KMS-11 (cell line): ENCODE measurements around the gene SPATA31D4.

Experiments
- H2AFZ ChIP-seq: fragments of 200-600 bp; sonication (generic); 2 replicates; pipeline ENCODE4 v1.6.1; 2016; ENCODE audit warnings: antibody characterized with exemption, mixed run types, low read depth
- H3K27ac ChIP-seq: fragments of 200-600 bp; sonication (generic); 2 replicates; pipeline ENCODE4 v1.6.1; 2016; ENCODE audit warnings: mild to moderate bottlenecking, mixed run types
- H3K27me3 ChIP-seq: fragments of 200-600 bp; sonication (generic); 2 replicates; pipeline ENCODE4 v1.6.1; 2017; ENCODE audit warnings: mild to moderate bottlenecking, low read depth, mixed run types, moderate library complexity; ENCODE audit not compliant: insufficient read depth
- H3K36me3 ChIP-seq: fragments of 200-600 bp; sonication (generic); 2 replicates; pipeline ENCODE4 v1.6.1; 2017; ENCODE audit warnings: mild to moderate bottlenecking, mixed run types; ENCODE audit not compliant: insufficient read depth
- H3K4me1 ChIP-seq: fragments of 200-600 bp; sonication (generic); 2 replicates; pipeline ENCODE4 v1.6.1; 2016; ENCODE audit warnings: mild to moderate bottlenecking, low read depth, mixed run types; ENCODE audit not compliant: poor library complexity, severe bottlenecking
- H3K4me2 ChIP-seq: fragments of 200-600 bp; sonication (generic); 2 replicates; pipeline ENCODE4 v1.7.0; 2016; ENCODE audit warnings: mild to moderate bottlenecking, mixed run types
- H3K4me3 ChIP-seq: fragments of 200-600 bp; sonication (generic); IDR thresholded peaks from 2 replicates; pipeline ENCODE4 v1.6.1; 2017; ENCODE audit warnings: low read depth, low read length, mixed read lengths; ENCODE audit not compliant: insufficient read depth
- H3K79me2 ChIP-seq: fragments of 200-600 bp; sonication (generic); 2 replicates; pipeline ENCODE4 v1.6.1; 2016; ENCODE audit warnings: low read depth, mixed run types; ENCODE audit not compliant: insufficient read depth
- H3K9ac ChIP-seq: fragments of 200-600 bp; sonication (generic); 2 replicates; pipeline ENCODE4 v1.6.1; 2016; ENCODE audit warnings: mild to moderate bottlenecking, mixed run types
- H4K20me1 ChIP-seq: fragments of 200-600 bp; sonication (generic); 2 replicates; pipeline ENCODE4 v1.6.1; 2016; ENCODE audit warnings: mild to moderate bottlenecking, mixed run types; ENCODE audit not compliant: insufficient read depth
- TF ChIP-seq, protein P1 (sequence below): fragments of 200-600 bp; sonication (generic); conservative IDR thresholded peaks from 2 replicates; pipeline ENCODE4 v1.6.1; 2017; ENCODE audit warnings: low read depth, mild to moderate bottlenecking, antibody characterized with exemption, low read length, moderate library complexity, mixed read lengths

The SPATA31D4 gene

DNA sequence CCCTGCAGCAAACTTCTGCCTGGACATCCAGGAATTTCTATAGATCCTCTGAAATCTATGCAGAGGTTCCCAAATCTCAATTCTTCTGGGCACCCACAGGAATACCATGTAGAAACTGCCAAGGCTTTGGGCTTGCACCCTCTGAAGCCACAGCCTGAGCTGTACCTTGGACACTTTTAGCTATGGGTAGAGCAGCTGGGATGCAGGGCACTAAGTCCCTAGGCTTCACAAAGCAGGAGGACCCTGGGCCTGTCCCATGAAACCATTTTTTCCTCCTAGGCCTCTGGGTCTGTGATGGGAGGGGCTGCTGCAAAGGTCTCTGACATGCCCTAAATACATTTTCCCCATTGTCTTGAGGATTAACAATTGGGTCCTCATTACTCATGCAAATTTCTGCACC is 27.4 kb downstream of the SPATA31D4 start:
- no peaks in the 10 kb centered on the region for H3K27me3 ChIP-seq
- H2AFZ ChIP-seq = no peak overlapping the region
- no peak overlapping the region for H3K4me2 ChIP-seq
- H3K27ac ChIP-seq = no peak overlapping the region
- no peaks in the 10 kb centered on the region for H3K4me1 ChIP-seq
- H4K20me1 ChIP-seq = no peaks in the 10 kb centered on the region
- no peaks in the 10 kb centered on the region for H3K79me2 ChIP-seq
- TF ChIP-seq, protein P1, sequence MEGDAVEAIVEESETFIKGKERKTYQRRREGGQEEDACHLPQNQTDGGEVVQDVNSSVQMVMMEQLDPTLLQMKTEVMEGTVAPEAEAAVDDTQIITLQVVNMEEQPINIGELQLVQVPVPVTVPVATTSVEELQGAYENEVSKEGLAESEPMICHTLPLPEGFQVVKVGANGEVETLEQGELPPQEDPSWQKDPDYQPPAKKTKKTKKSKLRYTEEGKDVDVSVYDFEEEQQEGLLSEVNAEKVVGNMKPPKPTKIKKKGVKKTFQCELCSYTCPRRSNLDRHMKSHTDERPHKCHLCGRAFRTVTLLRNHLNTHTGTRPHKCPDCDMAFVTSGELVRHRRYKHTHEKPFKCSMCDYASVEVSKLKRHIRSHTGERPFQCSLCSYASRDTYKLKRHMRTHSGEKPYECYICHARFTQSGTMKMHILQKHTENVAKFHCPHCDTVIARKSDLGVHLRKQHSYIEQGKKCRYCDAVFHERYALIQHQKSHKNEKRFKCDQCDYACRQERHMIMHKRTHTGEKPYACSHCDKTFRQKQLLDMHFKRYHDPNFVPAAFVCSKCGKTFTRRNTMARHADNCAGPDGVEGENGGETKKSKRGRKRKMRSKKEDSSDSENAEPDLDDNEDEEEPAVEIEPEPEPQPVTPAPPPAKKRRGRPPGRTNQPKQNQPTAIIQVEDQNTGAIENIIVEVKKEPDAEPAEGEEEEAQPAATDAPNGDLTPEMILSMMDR = no peak
- H3K36me3 ChIP-seq = no peaks in the 10 kb centered on the region
- no peak overlapping the region for H3K9ac ChIP-seq
- no peak overlapping the region for H3K4me3 ChIP-seq

DNA sequence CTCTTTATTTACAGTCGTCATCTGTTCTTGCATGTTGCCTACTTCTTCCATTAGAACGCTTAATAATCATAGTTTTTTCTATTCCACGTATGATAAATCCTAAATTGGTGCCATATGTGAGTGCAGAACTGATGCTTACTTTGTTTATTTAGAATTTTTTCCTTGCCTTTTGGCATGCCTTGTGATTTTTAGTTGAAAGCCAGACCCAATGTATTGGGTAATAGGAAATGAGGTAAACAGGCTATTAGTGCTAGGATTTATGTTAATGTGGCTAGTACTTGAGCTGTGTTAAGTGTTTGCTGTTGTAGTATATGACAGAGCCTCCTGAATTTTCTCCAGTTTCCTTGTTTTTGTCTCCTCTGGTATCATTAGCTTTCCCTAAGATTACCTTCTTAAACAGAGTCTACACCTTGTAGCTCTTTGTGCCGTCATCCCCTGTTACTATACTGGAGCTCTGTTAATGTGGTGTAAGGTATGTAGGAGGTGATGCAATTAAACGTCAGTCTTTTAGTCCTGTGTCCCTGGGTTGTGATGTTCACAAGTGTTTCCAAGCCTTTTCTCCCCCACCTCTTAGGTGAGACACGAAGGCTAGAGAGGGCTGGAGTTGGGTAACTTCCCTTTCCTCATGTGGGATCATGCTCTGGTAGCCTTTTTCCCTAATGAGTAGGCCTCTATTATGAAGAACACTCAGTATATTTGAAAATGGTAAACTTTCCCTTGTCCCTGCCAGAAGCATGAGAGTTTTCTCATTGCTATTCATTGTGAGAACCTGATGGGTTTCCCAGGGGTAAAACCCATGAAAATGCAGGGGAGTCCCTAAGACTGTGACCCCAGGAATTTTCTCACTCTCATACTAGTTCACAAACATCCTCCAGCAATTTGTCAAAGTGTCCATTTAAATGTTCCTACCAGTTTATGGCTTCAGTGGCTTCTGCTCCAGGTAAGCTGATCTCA is 36.3 kb downstream of the SPATA31D4 start:
- no peak overlapping the region for H3K4me3 ChIP-seq
- no peak overlapping the region for H3K27ac ChIP-seq
- no peak overlapping the region for H2AFZ ChIP-seq
- H3K4me2 ChIP-seq = no peak overlapping the region
- H3K4me1 ChIP-seq = no peaks in the 10 kb centered on the region
- TF ChIP-seq, protein P1 = no peak
- no peaks in the 10 kb centered on the region for H4K20me1 ChIP-seq
- H3K9ac ChIP-seq = no peak overlapping the region
- H3K79me2 ChIP-seq = no peaks in the 10 kb centered on the region
- no peaks in the 10 kb centered on the region for H3K36me3 ChIP-seq
- H3K27me3 ChIP-seq = no peaks in the 10 kb centered on the region

DNA sequence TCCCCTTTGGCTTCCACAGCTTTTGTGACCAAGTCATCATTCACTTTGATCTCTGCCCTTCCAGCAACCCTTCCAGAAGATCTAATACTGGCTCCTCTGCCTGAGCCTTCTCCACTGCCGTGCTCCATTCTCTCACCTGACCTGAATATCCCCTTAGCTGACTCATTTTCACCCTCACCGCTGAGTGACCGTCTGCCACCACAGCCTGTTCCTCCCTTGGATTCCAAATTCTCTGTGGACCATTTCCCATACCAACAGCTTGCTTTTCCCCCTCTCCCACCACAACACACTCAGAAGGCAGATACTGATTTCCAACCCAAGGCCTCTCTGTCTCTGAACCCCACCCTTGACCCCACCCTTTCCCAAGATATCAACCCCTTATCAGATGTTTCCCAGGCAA is 39.8 kb downstream of the SPATA31D4 start:
- Histone ChIP-seq H3K4me1 (no peaks in the 10 kb centered on the region), H3K4me2 (no peak overlapping the region), H3K27ac (no peak overlapping the region), H4K20me1 (no peaks in the 10 kb centered on the region), H3K79me2 (no peaks in the 10 kb centered on the region), H3K36me3 (no peaks in the 10 kb centered on the region), H2AFZ (no peak overlapping the region), H3K27me3 (no peaks in the 10 kb centered on the region), H3K4me3 (no peak overlapping the region), H3K9ac (no peak overlapping the region)
- TF ChIP-seq, protein P1 = no peak

DNA sequence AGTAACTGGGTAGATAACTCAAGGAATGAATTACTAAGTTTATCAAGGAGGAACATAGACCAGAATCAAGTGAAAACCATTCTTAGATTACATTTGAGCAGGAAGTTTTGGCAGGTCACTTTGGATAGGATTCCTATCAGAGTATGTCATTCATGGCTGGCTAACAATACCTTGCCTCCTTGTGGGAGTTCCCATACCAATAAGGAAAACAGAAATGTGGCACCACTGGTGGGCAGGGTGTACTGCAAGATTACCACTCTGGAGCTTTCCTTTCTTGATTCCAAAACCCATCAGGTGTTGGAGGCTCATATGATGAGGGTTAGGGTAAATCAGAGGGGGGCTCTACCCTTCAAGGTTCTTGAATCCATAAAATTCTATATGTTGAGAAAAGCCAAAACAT is 41.7 kb downstream of the SPATA31D4 start:
- TF ChIP-seq, protein P1 = no peak
- no peak overlapping the region for H3K9ac ChIP-seq
- H3K4me2 ChIP-seq = no peak overlapping the region
- no peaks in the 10 kb centered on the region for H3K4me1 ChIP-seq
- H3K27ac ChIP-seq = no peak overlapping the region
- no peak overlapping the region for H3K4me3 ChIP-seq
- H3K27me3 ChIP-seq = no peaks in the 10 kb centered on the region
- no peaks in the 10 kb centered on the region for H3K36me3 ChIP-seq
- no peak overlapping the region for H2AFZ ChIP-seq
- no peaks in the 10 kb centered on the region for H3K79me2 ChIP-seq
- no peaks in the 10 kb centered on the region for H4K20me1 ChIP-seq
